GM23338 (cell line): Measurements from ENCODE around the gene FRYL.

Experiments
- CREB1 ChIP-seq: fragments of 250-450 bp; sonication (Bioruptor Pico); IDR thresholded peaks from 2 replicates; pipeline ENCODE4 v1.5.0; 2020; ENCODE audit warnings: low read depth, mild to moderate bottlenecking, moderate library complexity
- CTCF ChIP-seq, 2 experiments: fragments of 200-600 bp in 1 of 2; sonication (generic) in 1 of 2; conservative IDR thresholded peaks; 2 replicates each; pipeline versions ENCODE4 v1.5.1 to v1.6.1; 2016 to 2017; ENCODE audit warnings: antibody characterized with exemption in 2 of 2, low read depth in 2 of 2, mild to moderate bottlenecking in 2 of 2, moderate library complexity in 1 of 2
- ETS1 ChIP-seq: IDR thresholded peaks from 2 replicates; pipeline ENCODE4 v1.6.1; 2016; ENCODE audit warnings: antibody characterized with exemption
- EZH2 ChIP-seq: fragments of 200-600 bp; sonication (generic); IDR thresholded peaks from one replicate; pipeline ENCODE4 v1.8.0; 2017; ENCODE audit warnings: antibody characterized with exemption, mild to moderate bottlenecking, low read depth; ENCODE audit not compliant: unreplicated experiment
- EZH2phosphoT487 ChIP-seq: fragments of 200-600 bp; sonication (generic); IDR thresholded peaks from one replicate; pipeline ENCODE4 v1.8.1; 2018; ENCODE audit warnings: antibody characterized with exemption; ENCODE audit not compliant: unreplicated experiment
- JUNB ChIP-seq: IDR thresholded peaks from one replicate; pipeline ENCODE4 v1.6.1; 2016; ENCODE audit warnings: antibody characterized with exemption; ENCODE audit not compliant: unreplicated experiment
- NANOG ChIP-seq: IDR thresholded peaks from 2 replicates; pipeline ENCODE4 v1.6.1; 2016; ENCODE audit warnings: antibody characterized with exemption, borderline replicate concordance
- POLR2AphosphoS5 ChIP-seq: IDR thresholded peaks from 2 replicates; pipeline ENCODE4 v1.6.1; 2016; ENCODE audit warnings: antibody characterized with exemption, low read depth
- REST ChIP-seq: IDR thresholded peaks from one replicate; pipeline ENCODE4 v1.6.1; 2018; ENCODE audit warnings: antibody characterized with exemption; ENCODE audit not compliant: unreplicated experiment
- STAT1 ChIP-seq: IDR thresholded peaks from one replicate; pipeline ENCODE4 v1.6.1; 2016; ENCODE audit warnings: antibody characterized with exemption; ENCODE audit not compliant: unreplicated experiment
- ZNF114 ChIP-seq: fragments of 250-450 bp; sonication (Bioruptor Pico); IDR thresholded peaks from 2 replicates; pipeline ENCODE4 v1.5.0; 2020; ENCODE audit warnings: mild to moderate bottlenecking, moderate library complexity
- ZNF331 ChIP-seq: fragments of 250-450 bp; sonication (Bioruptor Pico); IDR thresholded peaks from 2 replicates; pipeline ENCODE4 v1.5.0; 2020; ENCODE audit warnings: low read depth, mild to moderate bottlenecking, moderate library complexity
- ZNF462 ChIP-seq: fragments of 250-450 bp; sonication (Bioruptor Pico); IDR thresholded peaks from 2 replicates; pipeline ENCODE4 v1.5.0; 2020; ENCODE audit warnings: mild to moderate bottlenecking, moderate library complexity

GRCh38 chr4:48762408-48762807, 17.7 kb downstream of the FRYL start:
- no peak for TF ChIP-seq CTCF (conservative IDR thresholded peaks at IDR 0.05; ENCODE audit: low read depth in 2 of 2)
- TF ChIP-seq CREB1 (CRISPR knock-in tag), result no peak
- no peak for TF ChIP-seq EZH2
- TF ChIP-seq JUNB, result no peak
- no peak for TF ChIP-seq ZNF114 (CRISPR knock-in tag)
- TF ChIP-seq POLR2AphosphoS5, result no peak
- TF ChIP-seq EZH2phosphoT487, result no peak
- TF ChIP-seq REST, result no peak
- no peak for TF ChIP-seq NANOG
- TF ChIP-seq STAT1, result no peak
- no peak for TF ChIP-seq ETS1
- TF ChIP-seq ZNF462 (CRISPR knock-in tag), result no peak
- TF ChIP-seq ZNF331 (CRISPR knock-in tag), result no peak
